CD4-positive, alpha-beta T cell (primary cell): Measurements from ENCODE around the gene CSNK1G1. TPM values are rescaled to one million over a fixed set of nuclear protein-coding genes. Genes with fewer than 3 reads are reported as not detected.

Source experiments
- ATAC-seq: fragments of 200-7000 bp; cut with Tn5 transposase; one replicate; pipeline ENCODE4 v1.10.0; 2022; ENCODE audit warnings: mild to moderate bottlenecking; ENCODE audit not compliant: poor library complexity
- CTCF ChIA-PET: fragments of 350-600 bp; sonication (Branson Sonifier 250); formaldehyde crosslinking; loops from one replicate; lab custom pipeline; 2021; ENCODE audit warnings: antibody characterized with exemption, inconsistent platforms; lab: Charles Lee
- POLR2A ChIA-PET: fragments of 350-600 bp; sonication (Branson Sonifier 250); formaldehyde crosslinking; loops from one replicate; lab custom pipeline; 2021; ENCODE audit warnings: antibody characterized with exemption, inconsistent platforms; lab: Charles Lee
- DNase-seq, 14 experiments: peaks; one replicate each; pipeline ENCODE4 v3.0.0-alpha.2; 2013 to 2020; ENCODE audit warnings: mixed read lengths in 2 of 14
- H3K27ac ChIP-seq, 2 donors: one replicate each; pipeline versions ENCODE4 v1.5.1 to v1.7.0; 2013; ENCODE audit warnings: low read length in 2 of 2, low read depth in 1 of 2, mild to moderate bottlenecking in 1 of 2
- H3K27me3 ChIP-seq, 2 experiments: 1 replicate in 1 of 2; 2 replicates in 1 of 2; pipeline versions ENCODE4 v1.6.1 to v1.7.0; 2013; ENCODE audit warnings: low read length in 2 of 2, control low read depth in 1 of 2, mild to moderate bottlenecking in 1 of 2, moderate library complexity in 1 of 2; ENCODE audit not compliant: insufficient read depth in 2 of 2, control insufficient read depth in 1 of 2
- H3K36me3 ChIP-seq: one replicate; pipeline ENCODE4 v1.6.1; 2013; ENCODE audit warnings: low read length, control low read depth; ENCODE audit not compliant: insufficient read depth
- H3K4me1 ChIP-seq: one replicate; pipeline ENCODE4 v1.6.1; 2013; ENCODE audit warnings: low read length, control low read depth; ENCODE audit not compliant: insufficient read depth
- H3K4me3 ChIP-seq: one replicate; pipeline ENCODE4 v1.5.1; 2013; ENCODE audit warnings: mild to moderate bottlenecking, low read length, moderate library complexity
- H3K9me3 ChIP-seq, 2 experiments: 1 replicate in 1 of 2; 2 replicates in 1 of 2; pipeline versions ENCODE4 v1.6.1 to v1.7.0; 2013; ENCODE audit warnings: low read length in 2 of 2, mild to moderate bottlenecking in 2 of 2, control low read depth in 1 of 2, moderate library complexity in 1 of 2; ENCODE audit not compliant: control insufficient read depth in 1 of 2, insufficient read depth in 1 of 2
- H3K27ac Mint-ChIP-seq: one replicate; pipeline ENCODE4 v1.8.0; 2020; ENCODE audit warnings: mixed read lengths
- H3K27me3 Mint-ChIP-seq: one replicate; pipeline ENCODE4 v1.8.0; 2021; ENCODE audit warnings: mixed read lengths
- H3K36me3 Mint-ChIP-seq: one replicate; pipeline ENCODE4 v1.8.0; 2021; ENCODE audit warnings: low read depth, mixed read lengths
- H3K4me1 Mint-ChIP-seq: one replicate; pipeline ENCODE4 v1.8.0; 2021; ENCODE audit warnings: low read depth, mixed read lengths
- H3K4me3 Mint-ChIP-seq: one replicate; pipeline ENCODE4 v1.8.0; 2020; ENCODE audit warnings: mild to moderate bottlenecking, mixed read lengths
- H3K9me3 Mint-ChIP-seq: one replicate; pipeline ENCODE4 v1.8.0; 2020; ENCODE audit warnings: mixed read lengths
- CTCF ChIP-seq: fragments of 200-600 bp; IDR thresholded peaks from one replicate; pipeline ENCODE4 v1.8.0; 2022; ENCODE audit warnings: antibody characterized with exemption, mild to moderate bottlenecking
- intact Hi-C, 2 experiments: fragments of 100-400 bp; cut with DNase I in 1 of 2; cut with micrococcal nuclease in 1 of 2; formaldehyde crosslinking; loops; one replicate each; pipeline versions ENCODE4 v1.15.1 to v1.9.0; 2023 to 2025; cut with DNase I, micrococcal nuclease
- total RNA-seq, 174 experiments: library from RNA in 2 of 174; stranded (reverse) in 2 of 174; gene quantifications; one replicate each; pipeline ENCODE4 v1.2.3 and lab custom pipeline; 2021 to 2026

Gene CSNK1G1
- total RNA-seq, 2 experiments from 2014 or later = 12.2 to 13.7 TPM

- H3K4me1 ChIP-seq = no peaks in the 10 kb centered on the region
- no peaks in the 10 kb centered on the region for H3K36me3 ChIP-seq
- POLR2A ChIA-PET = no interaction called here
- Mint-ChIP-seq H3K27me3 (no peaks in the 10 kb centered on the region), H3K27ac (no peak overlapping the region), H3K4me1 (peaks cover 31% of the 10 kb centered on the region), H3K4me3 (no peak overlapping the region), H3K36me3 (peaks cover 34% of the 10 kb centered on the region), H3K9me3 (no peaks in the 10 kb centered on the region)
- CTCF ChIA-PET = interaction anchor here (0.6 kb wide), 1 partner anchor 448 kb away, joined by 3 read pairs; no protein-coding TSS in a partner anchor
- no peaks in the 10 kb centered on the region for H3K9me3 ChIP-seq
- H3K4me3 ChIP-seq = no peak overlapping the region
- ATAC-seq (no peak), DNase-seq (no peak)
- intact Hi-C loops = no loop called here
- H3K27me3 ChIP-seq = no peaks in the 10 kb centered on the region
- no peak overlapping the region for H3K27ac ChIP-seq
- TF ChIP-seq CTCF = no peak
These were observed 44.4 kb downstream of the CSNK1G1 start for GRCh38 chr15:64311566-64311965.

GRCh38 chr15:64310036-64310435, 45.9 kb downstream of the CSNK1G1 start:
- Histone ChIP-seq H3K27me3 (no peaks in the 10 kb centered on the region), H3K4me1 (no peaks in the 10 kb centered on the region), H3K36me3 (no peaks in the 10 kb centered on the region), H3K4me3 (no peak overlapping the region), H3K27ac (no peak overlapping the region), H3K9me3 (no peaks in the 10 kb centered on the region)
- ATAC-seq (no peak), DNase-seq (no peak)
- peaks cover 42% of the 10 kb centered on the region for H3K36me3 Mint-ChIP-seq
- ChIA-PET POLR2A (no interaction called here), CTCF (no interaction called here)
- no peaks in the 10 kb centered on the region for H3K27me3 Mint-ChIP-seq
- no peak overlapping the region for H3K4me3 Mint-ChIP-seq
- intact Hi-C loops = no loop called here
- peaks cover 32% of the 10 kb centered on the region for H3K4me1 Mint-ChIP-seq
- TF ChIP-seq CTCF = no peak
- H3K9me3 Mint-ChIP-seq = no peaks in the 10 kb centered on the region
- H3K27ac Mint-ChIP-seq = no peak overlapping the region

- TF ChIP-seq CTCF = no peak
- DNase-seq = no peak
- Mint-ChIP-seq H3K36me3 (peaks cover 44% of the 10 kb centered on the region), H3K27me3 (no peaks in the 10 kb centered on the region), H3K4me3 (no peak overlapping the region), H3K27ac (no peak overlapping the region), H3K4me1 (peaks cover 29% of the 10 kb centered on the region), H3K9me3 (no peaks in the 10 kb centered on the region)
- ChIA-PET CTCF (no interaction called here), POLR2A (no interaction called here)
- Histone ChIP-seq H3K4me3 (no peak overlapping the region), H3K4me1 (no peaks in the 10 kb centered on the region), H3K36me3 (peaks cover 8% of the 10 kb centered on the region), H3K27me3 (no peaks in the 10 kb centered on the region), H3K9me3 (no peaks in the 10 kb centered on the region), H3K27ac (no peak overlapping the region)
- intact Hi-C loops = no loop called here
- ATAC-seq = no peak
These were observed 50.7 kb downstream of the CSNK1G1 start for GRCh38 chr15:64305261-64305660.
